NCI-H69 (cell line): ENCODE data around the gene CAT.

Experiments
- DNase-seq: peaks from one replicate; lab custom pipeline; 2025; lab: John Stamatoyannopoulos, UW

Gene CAT

DNA sequence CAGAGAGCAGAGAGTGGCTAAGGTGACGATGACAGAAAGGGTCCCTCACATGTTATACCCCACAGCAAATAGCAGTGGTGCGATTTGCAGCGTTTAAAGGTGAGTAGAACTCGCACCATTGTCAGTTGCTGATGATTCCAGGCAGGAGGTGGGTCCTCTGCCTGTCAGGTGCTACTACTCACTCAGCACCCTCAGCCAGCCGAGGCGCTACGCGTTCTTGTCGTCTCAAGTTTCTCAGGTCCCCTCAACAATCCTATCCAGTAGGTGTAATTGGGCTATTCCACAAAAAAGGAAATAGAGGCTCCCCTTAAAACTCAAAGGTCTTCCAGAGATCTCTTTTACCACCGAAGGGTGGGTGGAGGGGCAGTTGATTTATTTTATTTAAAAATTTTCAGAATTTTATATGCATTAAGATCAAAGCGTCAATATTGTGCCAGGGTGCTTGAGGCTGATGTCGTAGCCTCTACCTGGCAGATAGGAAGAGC lies 56.5 kb downstream of the CAT start:
- DNase-seq = no peak

DNA sequence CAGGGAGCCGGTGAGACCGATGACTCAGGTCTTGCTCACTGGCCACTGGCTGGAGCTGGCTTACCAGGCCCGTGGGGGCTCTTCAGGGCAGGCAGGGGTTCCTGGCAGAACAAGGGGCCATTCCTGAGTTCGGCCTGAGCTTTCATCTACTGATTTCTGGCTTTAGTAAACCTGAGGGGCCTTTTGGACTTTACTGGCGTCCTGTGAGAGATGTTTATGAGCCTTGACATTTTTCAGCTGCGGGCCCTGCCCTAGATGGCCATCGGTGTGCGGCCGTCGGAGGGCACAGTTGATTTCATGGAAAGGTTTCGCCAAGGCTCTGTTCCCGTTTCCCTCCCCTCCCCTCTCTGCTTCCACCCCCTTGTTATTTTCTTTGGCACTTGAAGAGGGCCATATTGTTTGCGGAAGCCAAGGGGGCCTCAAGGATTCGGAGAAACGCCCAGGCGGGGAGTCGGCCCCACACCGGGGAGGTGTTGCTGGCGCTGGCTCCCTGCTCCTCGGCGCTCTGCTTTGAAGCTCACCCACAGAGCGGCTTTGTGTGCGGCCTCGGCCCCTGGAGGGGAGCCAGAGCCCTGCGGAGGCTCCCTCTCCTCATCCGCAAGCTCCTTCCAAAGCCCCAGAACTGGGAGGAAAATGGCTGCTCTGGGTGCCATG lies 57.1 kb downstream of the CAT start:
- peak; percentile 94 for DNase-seq

DNA sequence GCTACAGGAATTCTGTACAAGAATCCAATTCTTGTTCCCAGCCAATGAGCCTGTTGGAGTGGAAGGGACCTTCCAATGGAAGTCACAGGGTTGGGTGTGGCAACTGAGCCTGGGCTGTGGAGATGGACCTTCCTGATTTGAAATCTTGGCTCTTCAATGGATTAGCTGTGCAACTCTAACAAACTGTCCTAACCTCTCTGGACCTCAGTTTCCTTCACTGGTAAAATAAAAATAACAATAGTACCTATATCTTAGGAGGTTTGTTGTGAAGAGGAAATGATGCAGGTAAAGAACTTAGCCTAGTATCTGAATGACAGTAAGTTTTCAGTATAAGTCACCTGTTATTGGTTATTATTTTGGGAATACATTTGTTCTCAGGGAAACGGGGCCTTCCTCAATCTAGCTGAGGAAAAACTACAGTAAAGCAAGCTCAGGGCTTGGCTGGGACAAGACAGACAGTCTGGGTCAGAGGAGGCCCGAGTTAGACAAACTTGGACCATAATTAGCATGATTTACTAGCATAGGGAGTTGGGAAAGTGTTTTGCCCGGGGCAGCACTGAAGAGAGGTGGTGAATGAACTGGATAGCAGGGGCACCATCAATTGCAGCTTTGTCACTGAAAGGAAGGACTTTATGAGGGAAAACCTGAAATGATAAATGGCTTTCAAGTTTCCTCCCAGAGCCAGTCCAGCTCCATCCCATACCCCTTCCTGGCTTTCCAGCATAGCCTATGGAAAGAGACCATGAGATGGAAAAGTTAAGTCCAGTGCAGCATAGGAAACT lies 61.2 kb downstream of the CAT start:
- DNase-seq = peak; percentile 76

DNA sequence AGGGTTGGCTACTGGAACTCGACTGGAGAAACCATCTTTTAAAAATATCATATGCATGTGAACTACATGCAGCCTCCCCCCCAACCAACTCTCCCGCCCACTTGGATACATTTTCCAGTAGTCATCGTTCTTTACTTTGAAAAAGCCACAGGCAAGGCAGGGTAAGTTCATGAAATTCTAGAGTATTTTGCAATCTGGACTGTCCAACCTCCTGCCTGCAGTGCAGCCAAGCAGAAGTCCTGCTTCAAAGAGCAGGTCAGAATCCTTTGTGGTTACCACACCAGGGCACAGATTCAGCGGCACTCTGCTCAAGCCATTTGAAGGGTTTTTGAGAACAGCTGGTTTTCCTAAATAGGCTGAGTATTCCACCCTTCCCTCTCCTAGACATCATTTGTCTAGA lies 62.8 kb downstream of the CAT start:
- DNase-seq = peak; percentile 31

DNA sequence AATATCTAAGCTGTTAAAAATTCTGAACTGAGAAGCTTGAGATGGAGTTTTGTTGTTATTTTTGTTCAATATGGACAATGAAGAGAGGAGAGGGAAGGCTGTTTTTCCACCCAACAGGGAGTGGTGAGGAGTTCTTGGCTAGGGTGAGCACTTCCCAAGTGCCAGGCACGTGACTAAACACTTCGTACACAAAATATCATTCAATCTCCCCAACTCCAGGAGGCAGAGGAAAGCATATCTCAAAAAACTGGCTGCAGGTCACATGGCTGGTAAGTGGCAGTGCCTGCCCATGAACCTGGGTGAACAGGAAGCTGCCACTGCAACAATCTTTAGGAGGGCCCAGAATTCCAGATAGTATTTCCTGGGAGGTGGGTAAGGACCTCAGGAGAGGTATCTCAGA lies 63.2 kb downstream of the CAT start:
- DNase-seq = peak; percentile 30

DNA sequence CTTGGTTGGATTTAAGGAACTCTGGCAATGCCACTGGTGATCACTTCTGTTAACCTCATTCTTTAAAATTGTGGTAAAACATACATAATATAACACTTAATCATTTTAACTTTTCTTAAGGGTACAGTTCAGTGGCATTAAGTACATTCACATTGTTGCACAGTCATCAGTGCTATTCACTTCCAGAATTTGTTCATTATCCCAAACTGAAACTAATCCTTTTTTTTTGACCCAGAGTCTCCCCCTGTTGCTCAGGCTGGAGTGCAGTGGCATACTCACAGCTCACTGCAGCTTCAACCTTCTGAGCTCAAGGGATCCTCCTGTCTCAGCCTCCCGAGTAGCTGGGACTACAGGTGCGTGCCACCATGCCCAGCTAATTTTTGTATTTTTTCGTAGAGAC lies 64.2 kb downstream of the CAT start:
- DNase-seq = no peak

DNA sequence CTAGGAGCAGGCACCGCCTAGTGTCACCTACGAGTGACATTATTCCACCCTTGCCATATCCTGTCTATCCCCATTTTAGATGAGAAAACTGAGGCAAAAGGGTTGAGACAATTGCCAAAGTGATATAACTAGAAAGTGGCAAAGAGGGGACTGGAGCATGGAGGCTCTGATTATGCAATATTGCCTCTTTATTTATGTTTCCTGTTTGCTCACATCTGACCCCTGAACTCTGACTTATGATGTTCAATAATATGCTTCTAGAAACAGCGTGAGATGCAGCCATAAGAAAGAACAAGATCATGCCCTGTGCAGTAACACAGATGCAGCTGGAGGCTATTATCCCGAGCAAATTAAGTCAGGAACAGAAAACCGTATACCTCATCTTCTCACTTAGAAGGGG lies 67.1 kb downstream of the CAT start:
- peak; percentile 70 for DNase-seq

DNA sequence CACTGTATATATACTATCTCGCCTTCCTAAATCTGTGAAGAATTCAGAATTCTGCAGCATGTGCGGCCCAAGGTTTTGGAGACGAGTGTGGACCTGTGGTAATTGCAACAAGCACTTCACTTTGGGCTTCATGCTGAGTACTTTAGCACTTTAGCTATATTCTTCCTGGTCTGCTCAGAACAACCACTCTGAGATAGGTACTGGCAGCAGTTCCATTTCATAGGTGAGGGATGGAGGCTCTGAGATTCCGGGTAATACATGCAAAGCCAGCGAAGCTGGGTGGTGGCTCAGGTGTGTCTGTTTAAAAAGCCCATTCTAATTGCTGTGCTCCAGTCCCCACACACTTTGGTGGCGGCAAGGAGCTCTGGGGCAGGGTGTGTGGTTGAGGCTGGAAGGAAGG lies 68.4 kb downstream of the CAT start:
- DNase-seq = no peak

DNA sequence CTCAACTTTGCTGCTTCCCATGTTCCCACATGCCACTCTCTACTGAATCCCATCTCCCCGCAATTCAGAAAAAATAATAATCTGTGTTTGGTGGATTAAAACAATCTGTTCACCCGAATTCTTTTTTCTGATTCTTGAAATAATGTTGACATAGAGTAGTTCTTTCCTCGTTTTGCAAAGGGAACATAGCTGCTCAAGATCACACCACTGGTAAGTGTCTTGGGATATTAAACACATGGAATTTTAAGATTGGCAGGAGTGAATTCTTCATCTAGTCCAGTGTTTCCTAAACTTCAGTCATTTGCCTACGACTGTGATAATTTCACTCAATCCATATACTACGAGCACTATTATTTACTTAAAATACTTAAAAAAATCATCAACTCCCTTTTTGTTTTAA lies 68.9 kb downstream of the CAT start:
- DNase-seq = no peak

DNA sequence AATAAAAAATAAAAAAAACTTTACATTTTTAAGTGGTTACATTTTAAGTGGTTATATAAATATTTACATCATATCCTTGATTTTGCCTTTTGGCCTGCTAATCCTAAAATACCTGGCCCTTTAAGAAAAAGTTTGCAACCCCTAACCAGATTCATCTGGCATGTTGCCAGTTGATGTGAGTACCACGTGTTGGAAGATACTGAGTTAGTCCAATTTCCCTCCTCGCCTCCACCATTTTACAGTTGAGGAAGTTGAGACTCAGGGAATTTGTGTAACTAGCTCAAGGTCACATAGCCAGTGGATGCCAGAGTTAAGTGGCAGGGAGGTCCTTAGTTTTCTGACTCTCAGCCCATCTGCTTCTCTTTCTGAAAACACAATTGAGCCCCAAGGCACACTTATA lies 69.8 kb downstream of the CAT start:
- DNase-seq = peak; percentile 27

DNA sequence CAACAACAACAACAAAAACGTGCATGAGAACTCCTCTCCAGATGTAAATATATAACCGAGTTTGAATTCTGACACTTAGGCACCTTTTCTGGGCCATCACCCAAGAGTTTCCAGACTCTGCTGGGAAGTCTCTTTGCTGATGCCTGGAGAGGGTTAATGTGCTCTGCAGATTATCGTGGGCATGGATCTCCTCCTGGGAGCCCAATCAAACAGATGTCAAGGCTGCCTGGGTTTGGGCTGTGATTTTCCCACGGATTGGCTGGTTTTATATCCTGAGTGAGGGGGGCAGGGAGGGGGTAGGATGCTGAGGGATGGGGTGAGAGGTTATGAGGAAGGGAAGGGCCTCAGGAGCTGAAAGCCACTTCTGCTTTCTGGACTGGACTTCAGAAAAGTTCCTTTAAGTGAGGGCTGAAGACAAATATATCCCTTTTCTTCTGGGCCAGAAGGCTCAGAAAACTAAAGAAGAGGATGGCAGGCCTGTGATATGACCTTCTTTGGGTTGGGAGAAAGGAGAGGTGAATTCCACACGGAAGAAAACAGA lies 70.7 kb downstream of the CAT start:
- DNase-seq = peak; percentile 15

DNA sequence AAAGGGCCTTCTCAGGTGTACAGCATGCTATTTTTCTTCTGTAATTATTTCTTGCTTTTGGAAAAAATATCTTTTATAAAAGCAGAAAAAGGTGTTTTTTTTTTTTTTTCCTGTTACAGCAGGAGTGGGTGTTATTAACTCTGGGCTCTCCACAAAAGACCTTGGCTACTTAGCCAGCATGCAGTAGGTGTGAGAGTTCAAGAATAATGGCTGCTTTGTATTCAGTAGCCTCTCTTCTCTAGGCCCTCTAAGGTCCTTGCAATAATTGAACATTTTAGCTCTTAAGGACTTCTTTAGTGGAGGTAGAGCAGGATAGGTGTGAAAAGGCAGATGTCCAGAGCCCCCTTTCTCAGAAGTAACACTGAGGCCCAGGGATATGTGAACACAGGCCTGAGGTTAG lies 71.5 kb downstream of the CAT start:
- no peak for DNase-seq

DNA sequence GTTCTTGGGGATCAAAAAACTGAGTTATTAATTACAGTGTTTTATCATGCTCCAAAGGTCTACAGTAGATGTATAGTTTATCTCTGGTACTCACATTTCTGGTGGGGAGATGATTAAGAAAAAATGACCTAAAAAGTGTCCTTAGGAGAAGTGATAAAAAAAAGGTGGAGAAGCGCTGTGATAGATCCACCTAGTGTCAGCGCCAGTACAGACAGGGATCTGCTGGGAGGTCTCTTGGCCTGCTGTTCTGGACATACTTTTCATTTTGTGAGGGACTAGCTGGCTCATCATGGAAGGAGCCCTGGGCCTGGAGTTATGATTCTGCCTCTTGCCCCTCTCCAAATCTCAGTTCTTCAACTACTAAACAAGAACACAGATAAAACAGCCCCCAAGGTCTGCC lies 71.9 kb downstream of the CAT start:
- no peak for DNase-seq

DNA sequence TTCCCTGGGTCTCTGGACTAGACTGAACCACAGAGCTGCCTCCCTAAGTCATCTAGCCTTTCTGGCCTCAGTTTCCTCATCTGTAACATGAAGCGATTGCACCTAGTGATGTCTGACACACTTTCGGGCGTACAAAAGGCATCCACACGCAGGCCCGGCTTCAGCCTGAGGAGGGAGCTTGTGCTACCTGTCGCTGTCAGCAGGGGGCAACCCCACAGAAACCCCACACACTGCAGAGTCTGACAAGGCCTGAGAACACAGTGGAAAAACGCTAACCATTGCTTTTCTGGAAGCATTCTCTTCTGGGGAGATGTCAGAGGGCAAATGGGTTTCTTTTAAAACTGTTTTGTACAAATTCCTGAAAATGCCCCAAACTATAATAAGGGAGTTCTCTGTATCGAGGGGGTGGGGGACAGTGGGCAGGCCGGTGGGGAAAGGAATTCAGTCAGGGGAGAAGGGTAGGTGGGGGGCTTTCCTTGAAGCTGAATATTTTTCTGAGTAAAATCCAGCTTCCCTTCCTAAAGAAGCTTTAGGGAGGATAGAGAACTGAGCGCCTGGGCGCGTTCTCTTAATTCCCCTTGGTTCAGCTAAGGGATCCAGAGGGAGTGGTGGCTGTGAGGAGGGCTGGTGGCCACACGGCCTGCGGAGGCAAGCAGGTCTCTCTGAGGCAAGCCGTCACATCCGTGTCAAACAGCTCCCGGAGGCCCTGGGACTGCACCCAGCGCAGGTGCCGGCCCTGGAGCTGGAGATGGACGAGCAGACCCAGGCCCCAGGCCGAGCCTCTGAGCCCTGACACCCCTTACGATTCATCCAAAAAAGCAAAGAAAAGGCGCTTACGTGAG lies 74.3 kb downstream of the CAT start:
- peak; percentile 65 for DNase-seq

DNA sequence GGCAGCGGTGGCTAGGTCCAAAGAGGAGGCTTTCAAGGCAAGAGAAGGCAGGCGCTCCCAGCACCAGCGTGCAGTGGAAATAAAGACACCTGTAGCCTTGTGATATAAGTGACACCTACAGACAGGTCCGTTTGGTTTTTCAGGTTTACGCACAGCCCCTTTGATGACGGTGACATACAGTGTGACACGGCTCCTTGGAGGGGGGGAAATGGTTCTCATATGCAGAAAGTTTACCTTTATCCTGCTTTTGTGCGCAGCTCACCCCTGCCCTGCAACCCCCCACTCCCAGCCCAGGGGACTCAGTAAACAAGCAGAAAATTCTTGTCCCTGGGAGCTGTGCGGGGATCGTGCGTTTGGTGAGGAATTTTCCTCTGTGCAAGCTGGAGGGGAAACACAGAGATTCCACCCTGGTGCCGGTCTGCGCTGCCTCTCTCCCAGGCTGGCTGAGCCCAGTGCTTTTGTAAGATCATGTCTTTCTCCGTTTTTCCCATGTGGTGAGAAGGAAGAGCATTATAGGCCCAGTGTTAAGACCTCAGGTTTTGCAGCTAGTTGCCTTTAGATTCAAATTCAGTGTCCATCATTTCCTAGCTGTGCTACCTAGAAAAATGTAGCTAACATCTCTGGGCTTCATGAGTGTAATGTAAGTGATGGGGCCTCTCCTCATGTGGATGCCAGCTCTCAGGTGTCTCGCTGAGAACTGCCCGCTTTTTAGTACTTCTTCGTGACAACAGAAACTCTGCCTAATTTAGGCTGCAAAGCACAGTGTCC lies 75.1 kb downstream of the CAT start, which contains the start of gene ELF5:
ELF5 (minus strand) TSS at position 113 of the 768 bp plus-strand sequence. CDS start 8,045 bp downstream, outside the sequence.
- DNase-seq = no peak

DNA sequence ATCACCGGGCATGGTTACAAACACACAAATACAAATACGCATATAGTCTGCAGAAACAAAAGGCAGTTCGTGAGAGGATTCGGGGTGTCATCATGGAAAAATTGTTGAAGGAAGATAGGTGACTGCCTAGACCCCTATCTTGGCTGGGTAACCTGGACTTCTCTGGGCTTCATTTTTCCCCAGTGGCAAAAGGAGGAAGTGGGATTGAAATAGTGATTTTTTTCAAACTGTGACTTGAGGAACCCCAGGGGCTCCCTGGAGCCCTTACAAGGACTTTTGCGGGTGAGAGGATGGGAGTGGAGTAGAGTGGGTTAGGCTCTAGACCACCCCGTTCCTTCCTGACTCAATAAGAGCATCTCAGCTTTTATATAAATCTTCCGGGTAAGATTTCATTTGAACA lies 75.9 kb downstream of the CAT start:
- no peak for DNase-seq

DNA sequence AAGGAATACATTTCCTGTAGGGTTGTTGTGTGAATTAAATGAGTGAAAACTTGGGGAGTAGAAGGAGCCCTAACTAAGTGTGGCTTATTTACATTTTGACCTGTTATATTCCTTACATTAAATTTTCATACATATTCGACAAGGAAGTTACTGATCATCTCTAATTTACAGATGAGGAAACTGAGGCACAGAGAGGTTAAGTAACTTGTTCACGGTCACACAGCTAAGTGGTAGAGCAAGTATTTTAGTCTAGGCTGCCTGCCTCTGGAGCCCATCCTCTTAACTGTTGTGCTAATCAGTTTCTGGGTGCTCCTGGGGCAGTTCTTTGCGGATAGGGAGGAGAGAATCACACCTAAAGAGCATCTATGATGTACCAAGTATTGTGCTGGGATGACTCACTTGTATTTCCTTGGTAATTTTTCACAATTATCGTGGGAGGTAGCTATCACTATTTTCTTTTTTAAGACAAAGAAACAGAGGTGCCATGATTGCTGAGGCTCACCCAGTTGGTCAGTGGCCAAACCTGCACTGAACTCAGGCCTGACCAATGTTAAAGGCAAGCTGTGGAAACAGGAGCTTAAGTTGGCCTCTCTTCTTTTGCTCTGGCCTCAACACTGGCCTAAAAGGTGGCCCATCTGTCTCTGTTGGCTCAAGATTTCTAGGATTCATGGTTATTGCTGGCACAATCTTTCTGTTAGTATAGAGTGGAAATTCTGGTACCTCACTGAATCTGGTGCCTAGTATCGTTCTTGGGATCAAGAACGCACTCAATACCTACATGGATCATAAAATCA lies 77.7 kb downstream of the CAT start:
- DNase-seq = no peak

DNA sequence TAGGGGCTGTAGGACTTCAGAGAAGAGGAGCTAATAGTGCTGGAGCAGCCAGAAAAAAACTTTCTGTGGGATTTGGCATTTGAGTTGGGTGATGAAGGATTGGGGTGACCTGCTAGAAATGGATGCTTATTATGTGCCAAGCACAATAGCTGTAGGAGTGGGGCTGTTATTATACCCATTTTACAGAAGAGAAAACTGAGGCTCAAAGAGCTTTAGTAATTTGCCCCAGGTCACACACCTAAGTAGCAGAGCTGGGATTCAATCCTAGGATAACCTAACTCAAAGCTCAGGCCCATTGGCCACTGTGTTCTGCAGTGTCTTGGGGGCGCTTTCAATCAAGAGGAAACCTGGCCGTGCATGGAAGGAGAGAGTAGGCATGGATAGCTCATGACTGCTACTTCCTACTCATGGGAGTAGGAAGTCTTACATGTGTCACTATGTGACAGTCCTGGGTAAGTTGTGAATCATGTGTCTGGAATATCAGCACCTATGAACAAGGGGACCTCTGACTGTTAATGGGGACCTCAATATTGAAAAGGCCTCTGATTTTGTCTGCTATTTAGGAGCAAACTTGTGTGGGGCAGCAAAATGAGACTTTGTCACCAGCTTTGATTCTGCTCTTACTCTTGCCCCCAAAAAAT lies 81.0 kb downstream of the CAT start:
- DNase-seq = no peak

DNA sequence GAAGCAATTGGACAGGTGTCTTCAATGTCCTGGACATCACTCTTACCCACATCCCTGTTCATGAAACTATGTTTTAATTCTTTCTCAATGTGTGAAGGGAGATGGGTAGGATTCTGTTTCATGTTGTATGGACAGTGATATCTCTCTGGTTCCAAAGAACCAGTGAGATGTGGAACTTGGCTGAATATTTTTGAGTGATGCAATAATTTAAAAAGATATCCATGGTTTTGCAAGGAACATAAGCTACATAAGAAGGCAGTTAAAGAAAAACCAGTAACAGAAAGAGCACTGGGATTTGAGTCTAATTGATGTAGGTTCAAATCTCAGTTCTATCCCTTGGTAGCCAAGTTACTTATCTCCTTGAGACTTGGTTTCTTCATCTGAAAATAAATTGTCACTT lies 82.5 kb downstream of the CAT start:
- no peak for DNase-seq
